Tongue (tissue), 2 donors: ENCODE measurements around the gene FMNL2. TPM values are rescaled to one million over a fixed set of nuclear protein-coding genes. Genes with fewer than 3 reads are reported as not detected.
"Not testable (repeated sequence)": the region's sequence is repeated elsewhere in the genome, so short reads cannot be mapped to it uniquely, and the experiment has no call there.

ENCODE experiments used
- DNase-seq: peaks from one replicate; pipeline ENCODE4 v3.0.0-alpha.2; 2015
- total RNA-seq: library from RNA; depleted of rRNA; stranded (reverse); fragments of >200 nt; gene quantifications from one replicate; pipeline ENCODE4 v1.2.3, GENCODE V29; 2014

Gene FMNL2
- total RNA-seq, 1 donor from 2014 or later: 30.8 TPM

DNA sequence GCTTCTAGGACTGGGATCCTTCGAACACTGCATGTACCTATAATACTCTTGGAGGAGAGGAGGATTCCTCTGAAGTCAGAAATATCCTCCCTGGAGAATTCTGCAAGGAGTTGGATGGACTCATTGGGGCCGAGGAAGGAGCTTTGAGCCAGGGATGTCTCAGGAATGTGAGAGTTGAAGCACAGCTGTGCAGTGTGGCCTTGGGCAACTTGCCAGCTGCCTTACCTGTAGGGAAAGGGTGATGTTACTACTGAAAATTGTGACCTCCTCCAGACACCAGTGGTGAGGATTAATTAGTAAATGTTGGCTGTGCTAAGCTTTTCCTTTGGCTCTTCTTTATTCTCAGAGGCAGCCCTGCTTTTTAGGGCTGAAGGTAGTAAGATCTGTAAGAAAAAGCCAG lies 41.4 kb downstream of the FMNL2 start:
- DNase-seq: no peak

GRCh38 chr2:152376968-152377367 lies 42.0 kb downstream of the FMNL2 start:
- DNase-seq: no peak

- DNase-seq: no peak
Measured at GRCh38 chr2:152379089-152379488, 44.1 kb downstream of the FMNL2 start.

- no peak for DNase-seq
Measured at GRCh38 chr2:152380261-152381055, 45.5 kb downstream of the FMNL2 start.

DNA sequence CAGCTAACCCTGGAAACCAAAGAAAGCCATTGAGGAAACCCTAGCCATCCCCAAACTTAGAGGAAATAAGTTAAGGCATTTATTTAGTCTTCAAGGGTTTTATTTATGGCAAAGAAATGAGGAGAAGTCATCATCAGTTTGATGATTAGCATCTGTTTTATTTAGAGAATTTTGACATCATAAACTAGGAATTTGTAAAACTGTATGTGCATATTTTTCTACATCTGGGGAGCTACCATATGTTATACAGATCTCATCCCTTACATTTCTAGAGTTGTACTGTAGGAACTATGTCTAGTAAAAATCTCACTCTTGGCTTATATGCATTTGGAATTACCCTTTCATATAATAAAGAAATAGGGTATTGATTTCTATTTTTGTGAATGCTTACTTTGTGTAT lies 48.7 kb downstream of the FMNL2 start:
- DNase-seq: no peak

- no peak for DNase-seq
Measured at GRCh38 chr2:152384992-152385391, 50.0 kb downstream of the FMNL2 start.

DNA sequence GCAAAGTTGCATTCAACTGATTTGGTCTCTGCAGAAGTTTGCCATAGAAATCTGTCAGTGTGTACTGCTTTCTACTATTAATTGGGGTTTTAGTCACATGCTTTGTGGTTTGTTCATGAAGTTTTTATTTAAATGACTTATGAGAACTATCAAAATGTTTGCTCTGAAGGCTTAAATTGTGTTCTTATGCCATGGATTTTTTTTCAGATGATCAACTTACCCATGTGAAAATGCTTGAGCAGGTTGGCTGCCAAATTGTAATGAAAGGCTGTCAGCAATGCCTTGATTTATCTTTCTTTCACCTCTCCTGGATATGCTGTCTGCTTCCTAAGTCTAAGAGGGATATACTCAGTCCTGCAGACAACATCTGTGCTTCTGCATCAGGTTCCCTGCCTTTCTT lies 50.7 kb downstream of the FMNL2 start:
- no peak for DNase-seq

- no peak for DNase-seq
Measured at GRCh38 chr2:152386266-152386665, 51.3 kb downstream of the FMNL2 start.

GRCh38 chr2:152387041-152387440 lies 52.1 kb downstream of the FMNL2 start:
- no peak for DNase-seq

DNA sequence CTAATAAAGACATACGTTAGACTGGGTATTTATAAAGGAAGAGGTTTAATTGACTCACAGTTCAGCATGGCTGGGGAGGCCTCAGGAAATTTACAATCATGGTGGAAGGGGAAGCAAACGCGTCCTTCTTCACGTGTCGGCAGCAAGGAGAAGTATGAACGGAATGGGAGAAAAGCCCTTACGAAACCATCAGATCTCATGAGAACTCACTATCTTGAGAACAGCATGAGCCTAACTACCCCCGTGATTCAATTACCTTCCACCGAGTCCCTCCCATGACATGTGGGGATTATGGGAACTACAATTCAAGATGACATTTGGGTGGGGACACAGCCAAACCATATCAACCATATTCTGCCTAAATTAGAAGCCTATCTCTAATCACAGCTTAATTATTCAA lies 53.3 kb downstream of the FMNL2 start:
- DNase-seq: not testable (repeated sequence)

GRCh38 chr2:152389483-152389882 lies 54.5 kb downstream of the FMNL2 start:
- DNase-seq: no peak

GRCh38 chr2:152390837-152391236 lies 55.9 kb downstream of the FMNL2 start:
- DNase-seq: no peak

GRCh38 chr2:152391318-152391717 lies 56.3 kb downstream of the FMNL2 start:
- DNase-seq: no peak

- no peak for DNase-seq
Measured at GRCh38 chr2:152393377-152393776, 58.4 kb downstream of the FMNL2 start.

DNA sequence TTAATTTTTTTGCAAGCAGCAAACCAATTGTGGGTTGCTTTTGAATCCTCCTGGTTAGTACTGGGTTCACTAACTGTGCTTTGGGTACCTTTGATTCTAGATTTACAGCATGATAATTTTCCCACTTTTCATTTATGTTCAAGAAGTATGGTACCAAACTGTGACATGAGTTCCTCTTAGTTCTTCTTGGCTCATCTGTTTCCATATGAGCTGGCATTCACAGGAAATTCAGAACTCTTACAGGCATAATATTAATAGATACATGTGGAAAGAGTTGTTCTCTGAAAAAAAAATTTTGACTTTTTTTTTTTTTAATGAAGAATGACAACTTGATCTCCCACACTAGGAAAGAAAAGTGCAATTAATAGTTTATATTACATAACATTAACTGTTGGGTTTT lies 59.4 kb downstream of the FMNL2 start:
- DNase-seq: no peak

GRCh38 chr2:152395103-152395502 lies 60.1 kb downstream of the FMNL2 start:
- DNase-seq: no peak

DNA sequence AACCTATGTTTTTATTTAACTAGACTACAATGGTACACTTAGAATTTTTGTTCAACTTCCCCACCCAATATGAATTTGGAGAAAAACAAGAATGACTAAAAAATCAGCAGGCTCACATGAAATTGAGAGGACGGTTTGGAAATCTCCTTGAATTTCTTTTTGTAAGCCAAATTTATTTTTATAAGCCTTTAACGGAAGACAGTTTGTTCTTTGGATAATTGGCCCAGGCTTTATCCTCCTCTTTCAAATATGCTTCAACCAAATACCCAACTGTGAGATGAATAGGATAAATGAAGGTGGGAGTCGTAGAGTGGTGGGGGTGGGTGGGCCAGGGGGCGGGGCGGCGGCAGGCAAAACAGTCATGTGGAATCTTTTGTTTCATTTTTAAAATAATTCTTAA lies 60.6 kb downstream of the FMNL2 start:
- no peak for DNase-seq

GRCh38 chr2:152396051-152396511 lies 61.1 kb downstream of the FMNL2 start:
- DNase-seq: peak; percentile 69

DNA sequence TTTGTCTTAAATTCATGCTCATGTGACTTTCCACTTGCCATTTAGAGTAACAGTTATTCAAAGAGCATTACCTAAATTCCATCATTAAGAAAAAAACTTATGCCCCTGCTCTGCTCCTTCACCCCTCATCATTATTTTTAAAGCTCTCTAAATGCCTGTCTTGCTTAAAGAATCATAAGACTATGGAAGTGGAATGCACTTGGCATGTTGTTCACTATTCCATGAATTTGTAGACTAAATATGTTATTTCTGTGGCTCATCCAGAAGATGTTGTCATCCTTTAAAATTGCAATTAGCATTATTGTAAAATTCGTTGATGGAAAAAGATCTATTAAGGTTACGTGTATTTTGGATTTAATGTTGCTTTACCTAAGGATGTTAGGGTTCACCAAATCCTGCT lies 61.8 kb downstream of the FMNL2 start:
- DNase-seq: no peak

DNA sequence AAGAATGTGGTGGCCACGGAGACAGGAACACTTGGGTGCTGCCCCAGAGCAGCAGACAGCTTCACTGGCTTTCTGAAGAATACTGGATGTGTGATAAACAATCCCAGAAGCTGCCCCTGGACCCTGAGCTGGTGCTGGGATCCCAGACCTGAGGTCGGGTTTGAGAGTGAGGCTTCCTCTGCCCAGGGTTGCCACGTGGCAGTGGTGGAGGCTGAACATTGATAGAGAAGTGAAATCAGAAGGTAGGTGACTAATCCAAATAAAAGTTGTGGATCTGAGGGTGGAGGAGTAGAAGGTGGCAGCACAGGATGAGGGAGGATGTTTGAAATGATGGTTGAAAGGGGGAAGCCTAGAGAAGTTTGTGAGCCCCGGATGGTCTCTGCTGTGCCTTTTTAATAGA lies 64.0 kb downstream of the FMNL2 start:
- DNase-seq: no peak

- no peak for DNase-seq
Measured at GRCh38 chr2:152400607-152401214, 65.7 kb downstream of the FMNL2 start.

GRCh38 chr2:152402780-152403759 lies 68.1 kb downstream of the FMNL2 start:
- no peak for DNase-seq
